HG03095 (cell line): ENCODE data around the gene CEP131.

ENCODE experiments used
- ATAC-seq: cut with Tn5 transposase; IDR thresholded peaks from one replicate; pipeline ENCODE4 v1.9.1; 2021; ENCODE audit warnings: moderate library complexity; ENCODE audit not compliant: unreplicated experiment

CEP131 gene

GRCh38 chr17:81170727-81171494, 51.9 kb downstream of the CEP131 start:
- no peak for ATAC-seq

- ATAC-seq, result no peak
Observed at GRCh38 chr17:81169870-81170309, 52.9 kb downstream of the CEP131 start.

GRCh38 chr17:81167638-81168037, 55.1 kb downstream of the CEP131 start:
- no peak for ATAC-seq

- ATAC-seq, result no peak
Observed at GRCh38 chr17:81167194-81167524, 55.6 kb downstream of the CEP131 start.

GRCh38 chr17:81166033-81166492, 56.7 kb downstream of the CEP131 start, which contains the start of gene AATK:
Gene AATK, minus strand, starts transcription at chr17:81166221. Its CDS starts 229 bp downstream, at chr17:81165992.
- ATAC-seq, result no peak

GRCh38 chr17:81165246-81166032, 57.3 kb downstream of the CEP131 start, which contains the start of gene PVALEF:
Gene PVALEF, plus strand, starts transcription at chr17:81165507. Its CDS starts 15,720 bp downstream, at chr17:81181227.
- ATAC-seq, result no peak

GRCh38 chr17:81164371-81165245, 58.2 kb downstream of the CEP131 start:
- ATAC-seq, result no peak

- ATAC-seq, result no peak
Observed at GRCh38 chr17:81163703-81164370, 58.9 kb downstream of the CEP131 start.

GRCh38 chr17:81163051-81163695, 59.6 kb downstream of the CEP131 start:
- ATAC-seq, result no peak

GRCh38 chr17:81162491-81162890, 60.3 kb downstream of the CEP131 start:
- ATAC-seq, result no peak

- no peak for ATAC-seq
Observed at GRCh38 chr17:81161972-81162371, 60.8 kb downstream of the CEP131 start.

GRCh38 chr17:81161536-81161935, 61.2 kb downstream of the CEP131 start:
- no peak for ATAC-seq

- ATAC-seq, result no peak
Observed at GRCh38 chr17:81160747-81161453, 61.9 kb downstream of the CEP131 start.

- ATAC-seq, result no peak
Observed at GRCh38 chr17:81160306-81160705, 62.5 kb downstream of the CEP131 start.

GRCh38 chr17:81159611-81160265, 63.0 kb downstream of the CEP131 start:
- no peak for ATAC-seq

- ATAC-seq, result no peak
Observed at GRCh38 chr17:81158688-81159590, 63.8 kb downstream of the CEP131 start.

- no peak for ATAC-seq
Observed at GRCh38 chr17:81157848-81158687, 64.7 kb downstream of the CEP131 start.
